ENCODE measurements around the gene CHDH.

CHDH gene

GRCh38 chr3:53768478-53769459 lies 77.5 kb downstream of the CHDH start:
- Histone ChIP-seq H3K4me2 (ENCODE audit: low read length) (no peak overlapping the region), H3K36me3 (ENCODE audit: control insufficient read depth, low read length) (no peaks in the 10 kb centered on the region), H3F3A (ENCODE audit: control insufficient read depth, insufficient read depth) (no peaks in the 10 kb centered on the region), H3K4me3 (ENCODE audit: low read length) (no peak overlapping the region), H4K20me1 (ENCODE audit: control insufficient read depth, insufficient read depth, low read depth, low read length) (no peaks in the 10 kb centered on the region), H3K9me3 (ENCODE audit: control insufficient read depth, insufficient read depth, low read length) (no peaks in the 10 kb centered on the region), H3K79me2 (ENCODE audit: control insufficient read depth, low read length) (no peaks in the 10 kb centered on the region), H3K9me2 (replicated peaks; ENCODE audit: control insufficient read depth, low read length) (no peaks in the 10 kb centered on the region), H3K27ac (ENCODE audit: low read depth, low read length) (no peak overlapping the region), H3K27me3 (ENCODE audit: control insufficient read depth, low read length) (peaks cover 8% of the 10 kb centered on the region; the same call in 1 of the 2 replicates), H3K4me1 (ENCODE audit: control insufficient read depth, low read length) (0 out of 2 replicates have a peak, but pooled peaks cover 3% of the 10 kb centered on the region)
- TF ChIP-seq EZH2phosphoT487 (IDR thresholded peaks at IDR 0.05; ENCODE audit: borderline replicate concordance, low read length) = no peak
- TF ChIP-seq, protein P1, sequence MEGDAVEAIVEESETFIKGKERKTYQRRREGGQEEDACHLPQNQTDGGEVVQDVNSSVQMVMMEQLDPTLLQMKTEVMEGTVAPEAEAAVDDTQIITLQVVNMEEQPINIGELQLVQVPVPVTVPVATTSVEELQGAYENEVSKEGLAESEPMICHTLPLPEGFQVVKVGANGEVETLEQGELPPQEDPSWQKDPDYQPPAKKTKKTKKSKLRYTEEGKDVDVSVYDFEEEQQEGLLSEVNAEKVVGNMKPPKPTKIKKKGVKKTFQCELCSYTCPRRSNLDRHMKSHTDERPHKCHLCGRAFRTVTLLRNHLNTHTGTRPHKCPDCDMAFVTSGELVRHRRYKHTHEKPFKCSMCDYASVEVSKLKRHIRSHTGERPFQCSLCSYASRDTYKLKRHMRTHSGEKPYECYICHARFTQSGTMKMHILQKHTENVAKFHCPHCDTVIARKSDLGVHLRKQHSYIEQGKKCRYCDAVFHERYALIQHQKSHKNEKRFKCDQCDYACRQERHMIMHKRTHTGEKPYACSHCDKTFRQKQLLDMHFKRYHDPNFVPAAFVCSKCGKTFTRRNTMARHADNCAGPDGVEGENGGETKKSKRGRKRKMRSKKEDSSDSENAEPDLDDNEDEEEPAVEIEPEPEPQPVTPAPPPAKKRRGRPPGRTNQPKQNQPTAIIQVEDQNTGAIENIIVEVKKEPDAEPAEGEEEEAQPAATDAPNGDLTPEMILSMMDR (IDR thresholded peaks at IDR 0.05; ENCODE audit: low read depth, low read length, poor library complexity, severe bottlenecking) = no peak

DNA sequence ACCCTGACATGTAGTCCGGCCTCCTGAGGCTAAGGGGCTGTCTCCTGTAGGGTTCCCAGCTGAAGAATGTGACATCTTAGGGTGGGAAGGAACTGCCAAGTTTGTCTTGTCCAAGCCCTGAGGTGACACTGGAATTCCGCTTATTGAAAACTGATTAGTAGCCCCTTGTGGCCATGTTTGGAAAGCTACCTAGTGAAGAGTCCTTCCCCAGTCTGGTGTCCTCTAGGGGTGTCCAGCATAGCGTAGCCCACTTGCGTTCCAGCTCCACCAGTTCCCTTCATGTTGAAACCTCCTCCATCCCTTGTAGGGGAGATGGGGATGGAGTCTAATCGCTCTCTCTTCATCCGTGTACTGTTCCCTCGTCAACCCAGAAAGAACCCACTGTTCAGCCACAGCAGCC lies 79.5 kb downstream of the CHDH start:
- no peak overlapping the region for H3K4me2 ChIP-seq (ENCODE audit: low read length)
- H3K27ac ChIP-seq (ENCODE audit: low read depth, low read length) = no peak overlapping the region
- TF ChIP-seq, protein P1 (IDR thresholded peaks at IDR 0.05; ENCODE audit: low read depth, low read length, poor library complexity, severe bottlenecking) = no peak
- no peak for TF ChIP-seq EZH2phosphoT487 (IDR thresholded peaks at IDR 0.05; ENCODE audit: borderline replicate concordance, low read length)
- no peaks in the 10 kb centered on the region for H3K79me2 ChIP-seq (ENCODE audit: control insufficient read depth, low read length)
- no peaks in the 10 kb centered on the region for H4K20me1 ChIP-seq (ENCODE audit: control insufficient read depth, insufficient read depth, low read depth, low read length)
- H3K9me2 ChIP-seq (replicated peaks; ENCODE audit: control insufficient read depth, low read length) = no peaks in the 10 kb centered on the region
- 0 out of 2 replicates have a peak, but pooled peaks cover 3% of the 10 kb centered on the region for H3K4me1 ChIP-seq (ENCODE audit: control insufficient read depth, low read length)
- no peak overlapping the region for H3K4me3 ChIP-seq (ENCODE audit: low read length)
- no peaks in the 10 kb centered on the region for H3K9me3 ChIP-seq (ENCODE audit: control insufficient read depth, insufficient read depth, low read length)
- no peaks in the 10 kb centered on the region for H3K36me3 ChIP-seq (ENCODE audit: control insufficient read depth, low read length)
- H3K27me3 ChIP-seq (ENCODE audit: control insufficient read depth, low read length) = peaks cover 6% of the 10 kb centered on the region; the same call in 1 of the 2 replicates
- H3F3A ChIP-seq (ENCODE audit: control insufficient read depth, insufficient read depth) = no peaks in the 10 kb centered on the region

- H3K4me3 ChIP-seq (ENCODE audit: low read length) = no peak overlapping the region
- no peaks in the 10 kb centered on the region for H3K9me2 ChIP-seq (replicated peaks; ENCODE audit: control insufficient read depth, low read length)
- H4K20me1 ChIP-seq (ENCODE audit: control insufficient read depth, insufficient read depth, low read depth, low read length) = no peaks in the 10 kb centered on the region
- TF ChIP-seq, protein P1 (IDR thresholded peaks at IDR 0.05; ENCODE audit: low read depth, low read length, poor library complexity, severe bottlenecking) = no peak
- TF ChIP-seq EZH2phosphoT487 (IDR thresholded peaks at IDR 0.05; ENCODE audit: borderline replicate concordance, low read length) = no peak
- H3K9me3 ChIP-seq (ENCODE audit: control insufficient read depth, insufficient read depth, low read length) = no peaks in the 10 kb centered on the region
- no peaks in the 10 kb centered on the region for H3K36me3 ChIP-seq (ENCODE audit: control insufficient read depth, low read length)
- H3K4me2 ChIP-seq (ENCODE audit: low read length) = no peak overlapping the region
- no peaks in the 10 kb centered on the region for H3F3A ChIP-seq (ENCODE audit: control insufficient read depth, insufficient read depth)
- 0 out of 2 replicates have a peak, but pooled peaks cover 3% of the 10 kb centered on the region for H3K4me1 ChIP-seq (ENCODE audit: control insufficient read depth, low read length)
- H3K27ac ChIP-seq (ENCODE audit: low read depth, low read length) = no peak overlapping the region
- H3K27me3 ChIP-seq (ENCODE audit: control insufficient read depth, low read length) = peaks cover 6% of the 10 kb centered on the region; the same call in 1 of the 2 replicates
- no peaks in the 10 kb centered on the region for H3K79me2 ChIP-seq (ENCODE audit: control insufficient read depth, low read length)
These were observed 80.5 kb downstream of the CHDH start for GRCh38 chr3:53765753-53766152.
